Testis (tissue), 2 donors: ENCODE measurements around the gene PLOD3.

Experiments used
- POLR2A ChIP-seq: fragments of 450-650 bp; IDR thresholded peaks from one replicate; pipeline ENCODE4 v1.6.1; 2017; ENCODE audit warnings: antibody characterized with exemption, mild to moderate bottlenecking, moderate library complexity
- TF ChIP-seq, protein P1 (sequence below), 3 experiments: fragments of 450-650 bp in 2 of 3; fragments of 200-600 bp in 1 of 3; sonication (generic) in 1 of 3; IDR thresholded peaks; one replicate each; pipeline ENCODE4 v1.5.1; 2016 to 2019; ENCODE audit warnings: antibody characterized with exemption in 3 of 3, mild to moderate bottlenecking in 2 of 3, moderate library complexity in 1 of 3

DNA sequence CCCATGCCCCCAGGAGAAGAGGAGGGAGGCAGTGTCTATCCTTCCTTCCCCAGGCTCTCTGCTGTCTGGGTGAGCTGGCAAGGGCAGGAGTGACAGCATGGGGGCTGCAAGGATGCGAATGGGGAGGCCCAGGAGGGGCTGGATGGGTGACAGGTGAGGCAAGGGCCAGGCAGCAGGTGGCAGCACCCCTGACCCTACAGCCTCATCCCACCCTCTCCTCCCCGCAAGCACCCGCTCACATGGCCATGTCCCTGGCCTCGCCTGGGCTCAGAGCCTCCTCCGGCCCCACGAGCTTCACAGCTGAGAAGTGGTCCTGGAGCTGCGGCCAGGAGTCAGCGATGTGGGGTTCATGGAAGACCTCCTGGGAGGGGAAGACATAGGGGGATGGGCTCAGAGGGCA lies 5.4 kb downstream of the PLOD3 start:
- no peak for TF ChIP-seq POLR2A
- TF ChIP-seq, protein P1, sequence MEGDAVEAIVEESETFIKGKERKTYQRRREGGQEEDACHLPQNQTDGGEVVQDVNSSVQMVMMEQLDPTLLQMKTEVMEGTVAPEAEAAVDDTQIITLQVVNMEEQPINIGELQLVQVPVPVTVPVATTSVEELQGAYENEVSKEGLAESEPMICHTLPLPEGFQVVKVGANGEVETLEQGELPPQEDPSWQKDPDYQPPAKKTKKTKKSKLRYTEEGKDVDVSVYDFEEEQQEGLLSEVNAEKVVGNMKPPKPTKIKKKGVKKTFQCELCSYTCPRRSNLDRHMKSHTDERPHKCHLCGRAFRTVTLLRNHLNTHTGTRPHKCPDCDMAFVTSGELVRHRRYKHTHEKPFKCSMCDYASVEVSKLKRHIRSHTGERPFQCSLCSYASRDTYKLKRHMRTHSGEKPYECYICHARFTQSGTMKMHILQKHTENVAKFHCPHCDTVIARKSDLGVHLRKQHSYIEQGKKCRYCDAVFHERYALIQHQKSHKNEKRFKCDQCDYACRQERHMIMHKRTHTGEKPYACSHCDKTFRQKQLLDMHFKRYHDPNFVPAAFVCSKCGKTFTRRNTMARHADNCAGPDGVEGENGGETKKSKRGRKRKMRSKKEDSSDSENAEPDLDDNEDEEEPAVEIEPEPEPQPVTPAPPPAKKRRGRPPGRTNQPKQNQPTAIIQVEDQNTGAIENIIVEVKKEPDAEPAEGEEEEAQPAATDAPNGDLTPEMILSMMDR (IDR thresholded peaks at IDR 0.05) = no peak
